Measurements from ENCODE around the gene NRXN3.

- TF ChIP-seq, protein P1, sequence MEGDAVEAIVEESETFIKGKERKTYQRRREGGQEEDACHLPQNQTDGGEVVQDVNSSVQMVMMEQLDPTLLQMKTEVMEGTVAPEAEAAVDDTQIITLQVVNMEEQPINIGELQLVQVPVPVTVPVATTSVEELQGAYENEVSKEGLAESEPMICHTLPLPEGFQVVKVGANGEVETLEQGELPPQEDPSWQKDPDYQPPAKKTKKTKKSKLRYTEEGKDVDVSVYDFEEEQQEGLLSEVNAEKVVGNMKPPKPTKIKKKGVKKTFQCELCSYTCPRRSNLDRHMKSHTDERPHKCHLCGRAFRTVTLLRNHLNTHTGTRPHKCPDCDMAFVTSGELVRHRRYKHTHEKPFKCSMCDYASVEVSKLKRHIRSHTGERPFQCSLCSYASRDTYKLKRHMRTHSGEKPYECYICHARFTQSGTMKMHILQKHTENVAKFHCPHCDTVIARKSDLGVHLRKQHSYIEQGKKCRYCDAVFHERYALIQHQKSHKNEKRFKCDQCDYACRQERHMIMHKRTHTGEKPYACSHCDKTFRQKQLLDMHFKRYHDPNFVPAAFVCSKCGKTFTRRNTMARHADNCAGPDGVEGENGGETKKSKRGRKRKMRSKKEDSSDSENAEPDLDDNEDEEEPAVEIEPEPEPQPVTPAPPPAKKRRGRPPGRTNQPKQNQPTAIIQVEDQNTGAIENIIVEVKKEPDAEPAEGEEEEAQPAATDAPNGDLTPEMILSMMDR (IDR thresholded peaks at IDR 0.05; ENCODE audit: insufficient read depth, low read length, poor library complexity, severe bottlenecking), result no peak
- TF ChIP-seq EZH2phosphoT487 (conservative IDR thresholded peaks at IDR 0.05; ENCODE audit: low read length), result no peak
Observed at GRCh38 chr14:78982551-78982950, 812.4 kb downstream of the NRXN3 start.
